ENCODE measurements around the gene TMEM51.

TMEM51 gene

DNA sequence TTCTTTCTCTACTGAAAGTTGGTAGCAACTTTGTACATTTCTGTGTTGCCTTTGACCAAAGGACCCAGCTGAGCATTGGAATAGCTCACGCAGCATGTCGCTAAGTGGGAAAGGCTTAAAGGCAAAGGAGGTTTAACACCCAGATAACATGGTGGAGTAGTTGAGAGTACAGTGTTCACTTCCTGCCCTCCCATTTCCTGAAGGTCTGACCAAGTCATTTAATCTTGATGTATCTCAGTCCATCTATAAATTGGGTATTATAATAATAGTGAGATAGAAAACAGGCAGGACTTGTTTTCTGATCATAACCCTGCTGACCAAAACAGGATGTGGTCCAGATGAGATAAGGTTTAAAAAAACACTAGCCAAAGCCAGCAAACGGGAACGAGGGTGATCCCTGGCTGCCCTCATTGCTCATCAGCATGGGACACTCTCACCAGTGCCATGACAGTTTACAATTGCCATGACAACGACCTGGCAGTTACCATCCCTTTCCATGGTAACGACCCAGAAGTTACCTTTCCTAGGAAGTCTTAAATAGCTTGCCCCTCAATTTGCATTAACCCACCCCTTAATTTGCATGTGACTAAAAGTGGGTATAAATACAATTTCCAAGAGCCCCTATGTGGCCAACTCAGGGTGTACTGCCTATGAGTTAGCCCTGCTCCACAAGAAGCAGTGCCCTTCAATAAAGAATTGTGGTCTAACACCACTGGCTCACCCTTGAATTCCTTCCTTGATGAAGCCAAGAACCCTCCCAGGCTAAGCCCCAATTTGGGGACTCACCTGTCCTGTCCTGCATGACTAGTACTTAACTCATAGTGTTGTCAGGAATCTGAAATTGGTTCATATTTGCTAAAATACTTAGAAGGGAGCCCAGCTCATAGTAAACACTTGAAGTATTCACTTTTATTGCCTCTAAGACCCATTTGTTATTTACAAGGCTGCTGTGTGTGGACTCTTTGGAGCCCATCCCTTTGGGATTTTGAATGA lies 65.0 kb downstream of the TMEM51 start:
- no peak for DNase-seq (ENCODE audit: low read depth in 2 of 2)

DNA sequence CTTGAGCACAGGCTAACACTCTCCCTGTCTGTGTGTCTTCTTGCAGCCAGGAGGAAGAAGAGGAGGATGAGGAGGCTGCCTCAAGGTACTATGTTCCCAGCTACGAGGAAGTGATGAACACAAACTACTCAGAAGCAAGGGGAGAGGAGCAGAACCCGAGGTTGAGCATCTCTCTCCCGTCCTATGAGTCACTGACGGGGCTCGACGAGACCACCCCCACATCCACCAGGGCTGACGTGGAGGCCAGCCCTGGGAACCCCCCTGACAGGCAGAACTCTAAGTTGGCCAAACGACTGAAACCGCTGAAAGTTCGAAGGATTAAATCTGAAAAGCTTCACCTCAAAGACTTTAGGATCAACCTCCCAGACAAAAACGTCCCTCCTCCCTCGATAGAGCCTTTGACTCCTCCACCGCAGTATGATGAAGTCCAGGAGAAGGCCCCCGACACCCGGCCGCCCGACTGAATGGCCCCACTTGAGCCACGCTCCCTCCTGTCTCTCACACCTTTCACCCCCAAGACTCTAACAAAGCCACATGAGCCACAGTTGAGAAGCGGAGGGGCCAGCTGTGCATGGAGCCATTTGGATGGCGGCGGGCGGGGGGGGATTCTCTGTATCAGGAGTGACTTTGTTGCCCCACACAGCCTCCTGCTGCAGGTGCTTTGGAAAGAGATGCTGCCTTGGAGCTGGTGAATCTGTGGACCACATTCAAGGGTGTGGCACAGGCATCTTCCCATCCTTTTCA lies 65.9 kb downstream of the TMEM51 start:
- no peak for DNase-seq (ENCODE audit: low read depth in 2 of 2)

DNA sequence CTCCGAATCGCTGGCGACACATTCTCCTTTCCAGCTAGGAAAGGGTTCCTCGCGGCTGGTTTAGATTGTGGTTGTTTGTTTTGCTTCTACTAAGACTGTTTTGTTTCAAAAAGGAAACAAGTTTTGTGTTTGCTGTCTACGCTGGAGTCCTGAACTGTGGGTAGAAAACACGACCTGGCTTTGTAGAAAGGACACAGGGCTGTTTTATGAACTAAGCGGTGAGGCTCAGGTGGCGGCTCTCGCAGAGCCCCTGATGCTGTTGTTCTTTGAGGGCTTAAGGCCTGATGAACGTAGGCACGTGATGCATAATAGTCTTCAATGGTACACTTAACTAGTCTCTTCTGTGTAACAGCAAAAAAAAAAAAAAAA lies 66.5 kb downstream of the TMEM51 start:
- DNase-seq (ENCODE audit: low read depth in 2 of 2): no peak

DNA sequence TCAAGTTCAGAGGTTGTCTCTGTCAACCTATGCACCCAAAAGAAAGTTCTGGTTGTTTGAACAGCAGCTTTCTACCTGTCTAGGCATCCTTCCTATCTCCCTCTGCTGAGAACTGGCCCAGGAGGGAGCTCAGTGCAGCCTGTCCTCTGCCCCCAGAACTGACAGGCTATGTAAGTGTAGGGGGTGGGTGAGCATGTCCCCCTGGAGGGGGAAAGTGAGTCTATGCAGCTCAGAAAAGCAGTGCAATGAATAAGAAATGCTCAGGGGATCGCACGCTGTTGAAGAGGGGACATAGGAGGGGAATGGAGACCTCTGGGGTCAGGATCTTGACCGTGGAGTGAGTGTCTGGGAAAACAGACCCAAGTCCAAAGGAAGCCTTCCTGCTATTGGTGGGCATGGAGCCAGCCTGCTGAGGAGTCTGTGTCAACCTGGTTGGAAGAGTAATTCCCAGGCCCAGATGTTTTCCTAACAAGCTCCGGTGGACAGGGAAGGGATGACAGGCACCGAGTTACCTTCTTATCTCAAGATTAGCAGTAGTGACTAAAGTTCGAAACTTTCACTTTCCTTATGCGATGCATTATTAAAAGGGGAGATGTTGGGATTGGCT lies 67.4 kb downstream of the TMEM51 start:
- DNase-seq (ENCODE audit: low read depth in 2 of 2): no peak

DNA sequence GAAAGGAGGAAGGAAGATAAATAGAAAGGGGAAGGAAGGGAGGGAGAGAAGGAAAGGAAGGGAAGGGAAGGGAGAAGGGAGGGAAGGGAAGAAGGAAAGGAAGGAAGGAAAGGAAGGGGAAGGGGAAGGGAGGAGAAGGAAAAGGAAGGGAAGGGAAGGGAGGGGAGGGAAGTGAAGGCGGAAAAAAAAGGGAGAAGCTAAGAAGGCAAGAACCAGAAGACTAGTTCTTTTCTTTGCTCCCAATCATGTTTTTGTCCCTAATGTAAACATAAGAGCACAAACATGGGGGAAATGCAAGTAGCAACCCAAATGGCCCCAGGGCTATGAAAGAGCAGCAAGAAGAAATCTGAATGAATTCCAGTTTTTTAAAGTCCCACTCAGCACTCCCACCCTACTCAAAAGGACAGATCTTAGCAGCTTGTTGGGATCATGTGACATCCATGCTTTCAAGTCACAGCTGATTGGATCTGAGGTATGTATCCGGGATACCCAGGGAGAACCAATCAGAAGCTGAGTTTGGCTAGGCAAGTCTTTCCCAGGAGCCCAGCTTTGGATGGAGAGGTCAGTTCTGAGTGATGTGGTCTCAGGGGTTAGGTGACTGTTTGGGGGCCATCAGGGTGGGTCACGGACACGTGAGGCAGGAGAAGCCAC lies 69.2 kb downstream of the TMEM51 start:
- DNase-seq (ENCODE audit: low read depth in 2 of 2): no peak

DNA sequence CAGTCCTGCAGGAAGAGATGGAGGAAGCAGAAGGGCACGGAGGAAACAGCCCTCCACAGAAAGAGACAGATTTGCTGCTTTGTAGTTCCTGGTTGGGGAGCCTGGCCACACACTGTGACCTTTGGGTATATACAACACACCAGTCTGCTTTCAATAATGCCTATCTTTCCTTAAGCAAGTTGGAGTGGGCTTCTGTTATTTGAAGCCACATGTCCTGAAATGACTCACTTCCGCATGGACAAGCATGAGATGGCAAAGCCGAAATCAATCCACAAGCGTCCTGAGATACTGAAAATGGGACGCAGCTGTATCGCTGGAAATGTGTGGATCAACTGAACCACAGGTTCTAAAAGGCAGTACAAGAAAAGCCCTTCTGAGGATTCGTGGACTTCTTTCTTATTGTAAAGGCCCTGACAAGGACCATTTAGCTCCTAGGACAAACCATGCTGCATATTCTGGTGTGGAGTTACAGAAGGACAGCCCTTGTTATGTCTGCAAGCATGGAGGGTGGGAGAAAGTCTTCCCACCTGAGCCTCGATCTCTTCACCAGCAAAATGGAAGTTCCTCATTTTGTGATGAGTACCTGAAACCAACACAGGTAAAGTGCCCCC lies 70.8 kb downstream of the TMEM51 start:
- no peak for DNase-seq (ENCODE audit: low read depth in 2 of 2)

DNA sequence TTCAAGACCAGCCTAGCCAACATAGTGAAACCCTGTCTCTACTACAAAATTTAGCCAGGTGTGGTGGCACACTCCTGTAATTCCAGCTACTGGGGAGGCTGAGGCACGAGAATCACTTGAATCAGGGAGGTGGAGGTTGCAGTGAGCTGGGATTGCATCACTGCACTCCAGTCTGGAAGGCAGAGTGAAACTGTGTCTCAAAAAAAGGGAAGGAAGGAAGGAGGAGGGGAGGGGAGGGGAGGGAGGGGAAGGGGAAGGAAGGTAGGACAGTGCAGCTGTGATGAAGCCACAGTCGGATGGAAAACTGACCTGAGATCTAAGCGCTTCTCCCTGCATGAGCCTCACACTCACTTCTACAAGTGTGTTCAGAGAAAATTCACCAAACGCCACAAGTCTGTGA lies 71.4 kb downstream of the TMEM51 start:
- DNase-seq (ENCODE audit: low read depth in 2 of 2): no peak

DNA sequence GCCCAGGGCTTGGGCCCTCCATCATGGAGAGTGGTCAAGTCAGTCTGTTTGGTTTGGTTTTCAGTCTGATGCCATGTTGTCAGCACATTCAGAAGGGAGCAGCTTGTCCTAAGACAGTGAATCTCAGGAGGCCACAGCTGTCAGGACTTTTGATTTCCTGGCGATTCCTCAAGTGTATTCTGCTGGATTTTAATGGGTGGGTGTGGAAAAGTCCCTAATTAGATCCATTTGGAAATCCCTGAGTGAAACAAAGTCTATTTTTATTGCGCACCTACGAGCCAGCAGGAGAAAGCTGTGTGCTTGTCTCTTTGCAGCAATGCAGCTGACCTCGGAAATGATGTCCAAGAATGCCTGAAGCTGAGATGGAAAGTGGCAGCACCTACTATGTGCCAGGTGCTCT lies 71.9 kb downstream of the TMEM51 start:
- no peak for DNase-seq (ENCODE audit: low read depth in 2 of 2)

DNA sequence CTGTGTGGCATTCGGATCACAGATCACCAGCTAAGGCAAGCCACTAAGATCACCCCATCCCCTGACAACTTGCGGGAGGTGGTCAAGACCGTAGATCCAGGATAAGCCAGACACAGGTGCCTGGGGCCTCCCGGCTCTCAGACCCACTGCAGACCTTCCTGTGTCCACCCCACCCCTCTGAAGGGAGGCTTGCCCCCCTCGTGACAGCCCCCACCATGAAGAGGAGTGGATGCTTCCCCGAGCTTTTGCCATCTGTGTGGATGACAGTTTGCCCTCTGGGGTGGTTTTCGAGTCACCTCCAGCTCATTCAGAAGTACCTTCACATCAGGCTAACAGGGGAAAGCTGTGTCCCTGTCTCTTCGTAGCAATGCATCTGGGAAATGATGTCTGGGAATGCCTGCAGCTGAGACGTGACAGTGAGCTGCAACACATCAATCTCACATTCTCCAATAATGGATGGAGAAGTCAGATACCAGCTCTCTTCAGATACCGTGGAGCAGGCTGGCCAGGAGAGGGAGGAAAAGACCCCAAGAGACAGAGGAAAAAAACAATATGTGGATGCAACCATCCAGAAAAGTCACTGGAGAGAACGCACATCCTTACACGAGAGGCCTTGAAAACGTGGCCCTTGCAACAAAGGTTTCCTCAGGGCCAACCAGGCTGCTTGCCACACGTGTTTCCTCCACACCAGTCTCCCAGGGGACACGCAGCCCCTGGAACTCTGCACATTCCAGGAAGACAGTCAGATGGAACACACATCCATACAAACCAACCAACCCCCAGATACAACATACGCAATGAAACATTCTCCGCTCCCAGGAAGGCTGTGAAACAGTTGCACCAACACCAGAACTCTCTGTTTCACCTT lies 73.1 kb downstream of the TMEM51 start:
- DNase-seq (ENCODE audit: low read depth in 2 of 2): no peak

DNA sequence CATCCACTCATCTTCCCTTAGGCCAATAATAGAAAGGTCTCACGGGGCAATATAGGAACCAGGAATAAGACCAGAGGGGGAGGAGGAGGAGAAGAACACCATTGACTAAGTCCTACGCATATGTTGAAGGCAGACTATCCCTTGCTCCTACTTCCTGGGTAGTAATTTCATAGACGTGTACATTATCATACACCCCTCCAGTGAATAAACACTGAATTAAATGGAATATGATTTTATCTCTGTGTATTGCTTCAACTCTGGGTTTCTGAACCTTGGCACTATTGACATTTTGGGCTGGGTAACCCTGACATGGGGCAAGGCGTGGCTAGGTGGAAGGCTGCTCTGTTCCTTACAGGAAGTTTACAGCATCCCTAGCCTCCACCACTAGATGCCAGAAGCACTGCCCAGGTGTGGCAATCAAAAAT lies 76.2 kb downstream of the TMEM51 start:
- DNase-seq (ENCODE audit: low read depth in 2 of 2): no peak

DNA sequence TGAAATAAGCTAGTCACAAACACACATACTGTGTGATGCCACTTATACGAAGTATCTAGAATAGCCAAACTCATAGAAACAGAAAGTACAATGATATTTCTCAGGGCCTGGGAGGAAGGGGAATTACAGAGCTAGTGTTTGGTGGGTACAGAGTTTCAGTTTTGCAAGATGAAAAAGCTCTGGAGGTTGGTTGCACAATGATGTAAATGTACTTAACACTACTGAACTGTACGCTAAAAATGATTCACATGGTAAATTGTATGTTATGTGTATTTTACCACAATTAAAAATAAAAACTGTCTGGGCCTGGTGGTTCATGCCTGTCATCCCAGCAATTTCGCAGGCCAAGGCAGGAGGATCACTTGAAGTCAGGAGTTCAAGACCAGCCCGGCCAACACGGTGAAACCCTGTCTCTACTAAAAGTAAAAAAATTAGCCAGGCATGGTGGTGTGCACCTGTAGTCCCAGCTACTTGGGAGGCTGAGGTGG lies 78.2 kb downstream of the TMEM51 start:
- no peak for DNase-seq (ENCODE audit: low read depth in 2 of 2)

DNA sequence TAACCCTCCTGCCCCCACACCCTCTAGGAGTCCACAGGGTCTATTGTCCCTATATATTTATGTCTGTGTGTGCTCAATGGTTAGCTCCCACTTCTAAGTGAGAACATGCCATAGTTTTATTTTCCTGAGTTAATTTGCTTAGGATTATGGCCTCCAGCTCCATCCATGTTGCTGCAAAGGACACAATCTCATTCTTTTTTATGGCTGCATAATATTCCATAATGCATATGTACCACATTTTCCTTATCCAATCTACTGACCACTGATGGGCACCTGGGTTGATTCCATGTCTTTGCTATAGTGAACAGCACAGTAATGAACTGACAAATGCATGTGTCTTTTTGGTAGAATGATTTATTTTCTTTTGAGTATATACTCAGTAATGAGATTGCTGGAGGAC lies 80.1 kb downstream of the TMEM51 start:
- DNase-seq (ENCODE audit: low read depth in 2 of 2): no peak

DNA sequence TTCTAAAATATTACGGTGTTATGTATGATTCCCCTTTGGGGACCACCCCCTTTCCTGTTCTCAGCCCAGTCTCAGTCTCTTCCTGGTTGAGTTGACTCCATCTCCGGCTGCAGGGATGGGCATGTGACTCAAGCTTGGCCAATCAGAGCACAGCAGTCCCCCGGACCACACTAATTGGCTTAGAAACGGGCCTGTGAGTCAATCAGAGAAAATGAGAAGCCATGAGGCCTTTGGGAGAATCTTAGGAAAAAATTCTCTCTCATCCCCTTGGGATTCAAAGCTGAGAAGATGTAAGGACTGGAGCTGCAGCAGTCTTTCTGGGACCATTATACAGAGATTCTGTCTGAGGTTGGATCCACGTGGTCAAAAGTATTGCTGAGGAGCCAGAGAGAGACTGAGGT lies 82.8 kb downstream of the TMEM51 start:
- DNase-seq (ENCODE audit: low read depth in 2 of 2): no peak

DNA sequence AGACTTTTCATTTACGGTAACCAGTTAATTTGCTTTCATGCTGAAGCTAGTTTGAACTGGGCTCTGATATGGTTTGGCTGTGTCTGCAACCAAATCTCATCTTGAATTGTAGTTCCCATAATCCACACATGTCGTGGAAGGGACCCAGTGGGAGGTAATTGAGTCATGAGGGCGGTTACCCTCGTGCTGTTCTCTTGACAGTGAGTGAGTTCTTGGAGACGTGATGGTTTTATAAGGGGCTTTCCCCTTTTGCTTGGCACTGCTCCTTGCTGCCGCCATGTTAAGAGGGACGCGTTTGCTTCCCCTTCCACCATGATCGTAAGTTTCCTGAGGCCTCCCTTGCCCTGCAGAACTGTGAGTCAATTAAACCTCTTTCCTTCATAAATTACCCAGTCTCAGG lies 83.2 kb downstream of the TMEM51 start:
- DNase-seq (ENCODE audit: low read depth in 2 of 2): no peak

DNA sequence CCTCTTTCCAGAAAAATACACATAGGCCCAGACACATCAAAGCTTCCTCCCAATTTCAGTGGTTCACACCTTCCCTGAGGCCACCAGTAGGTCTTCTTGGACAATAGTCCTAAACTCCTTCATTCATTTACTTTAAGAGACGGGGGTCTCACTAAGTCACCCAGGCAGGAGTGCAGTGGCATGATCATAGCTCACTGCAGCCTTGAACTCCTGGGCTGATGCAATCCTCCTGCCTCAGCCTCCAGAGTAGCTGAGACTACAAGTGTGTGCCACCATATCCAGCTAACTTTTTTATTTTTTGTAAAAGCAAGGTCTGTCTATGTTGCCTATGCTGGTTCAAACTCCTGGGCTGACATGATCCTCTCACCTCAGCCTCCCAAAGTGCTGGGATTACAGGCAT lies 85.2 kb downstream of the TMEM51 start:
- DNase-seq (ENCODE audit: low read depth in 2 of 2): no peak

DNA sequence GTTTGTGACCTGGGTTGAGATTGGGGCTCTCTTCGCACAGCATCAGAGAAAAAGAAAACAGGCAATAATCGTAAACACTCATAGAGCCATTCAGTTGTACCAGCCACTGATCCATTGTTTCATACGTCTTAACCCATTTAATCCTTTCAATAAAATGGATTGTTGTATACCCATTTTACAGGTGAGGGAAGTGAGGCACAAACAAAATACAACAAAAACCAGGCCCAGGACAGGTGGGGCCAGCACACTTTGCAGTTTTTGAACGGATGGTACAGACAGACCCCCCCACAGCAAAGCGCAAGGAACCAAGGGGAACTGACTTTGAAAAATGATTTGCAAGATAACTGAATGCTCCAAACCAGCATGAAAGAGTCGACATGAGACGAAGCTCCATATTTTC lies 89.2 kb downstream of the TMEM51 start:
- no peak for DNase-seq (ENCODE audit: low read depth in 2 of 2)

DNA sequence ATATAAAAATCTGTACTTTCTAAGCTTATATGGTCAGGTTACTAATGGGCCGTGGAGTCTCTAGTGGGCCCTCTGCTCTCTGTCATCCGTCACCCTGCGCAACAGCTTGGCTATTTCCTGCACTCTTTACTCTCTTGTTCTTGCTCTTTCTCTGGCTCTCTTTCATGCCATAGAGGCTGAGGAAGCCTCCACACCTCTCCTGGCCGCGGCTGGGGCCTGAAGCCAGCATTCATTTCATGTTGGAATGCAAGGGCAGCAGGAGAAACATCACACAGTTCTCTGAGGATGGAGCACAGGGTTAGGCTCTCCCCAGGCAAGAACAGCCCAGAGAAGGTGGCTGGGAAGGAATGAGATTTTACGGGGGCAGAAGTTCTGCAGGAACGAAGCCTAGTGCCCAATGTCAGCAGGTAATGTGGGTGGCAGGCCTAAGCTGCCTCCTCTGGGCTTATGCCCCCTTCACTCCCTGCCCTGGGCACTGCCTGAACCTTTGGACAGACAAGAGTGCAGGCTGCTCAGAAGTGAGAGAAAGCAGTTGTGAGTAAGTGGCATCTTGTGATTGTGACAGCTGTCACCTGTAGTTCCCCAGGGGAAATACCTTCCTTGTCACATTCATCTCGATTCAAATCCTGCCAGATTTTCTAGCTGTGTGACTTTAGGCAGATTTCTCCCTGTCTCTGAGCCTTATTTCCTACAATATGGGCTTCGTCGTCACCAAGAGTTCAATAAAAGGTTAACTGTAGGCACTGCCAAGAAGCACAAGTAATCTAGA lies 89.9 kb downstream of the TMEM51 start:
- no peak for DNase-seq (ENCODE audit: low read depth in 2 of 2)

DNA sequence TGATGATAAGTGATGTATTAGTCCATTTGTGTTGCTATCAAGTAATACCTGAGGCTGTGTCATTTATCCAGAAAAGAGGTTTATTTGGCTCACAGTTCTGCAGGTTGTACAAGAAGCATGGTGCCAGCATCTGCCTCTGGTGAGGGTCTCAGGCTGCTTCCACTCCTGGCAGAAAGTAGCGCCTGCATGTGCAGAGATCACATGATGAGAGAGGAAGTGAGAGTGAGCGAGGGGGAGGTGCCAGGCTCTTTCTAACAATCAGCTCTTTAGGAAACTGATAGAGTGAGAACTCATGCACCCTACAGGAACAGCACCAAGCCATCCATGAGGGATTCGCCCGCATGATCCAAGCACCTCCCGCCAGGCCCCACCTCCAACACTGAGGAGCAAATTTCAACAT lies 91.3 kb downstream of the TMEM51 start:
- DNase-seq (ENCODE audit: low read depth in 2 of 2): no peak

DNA sequence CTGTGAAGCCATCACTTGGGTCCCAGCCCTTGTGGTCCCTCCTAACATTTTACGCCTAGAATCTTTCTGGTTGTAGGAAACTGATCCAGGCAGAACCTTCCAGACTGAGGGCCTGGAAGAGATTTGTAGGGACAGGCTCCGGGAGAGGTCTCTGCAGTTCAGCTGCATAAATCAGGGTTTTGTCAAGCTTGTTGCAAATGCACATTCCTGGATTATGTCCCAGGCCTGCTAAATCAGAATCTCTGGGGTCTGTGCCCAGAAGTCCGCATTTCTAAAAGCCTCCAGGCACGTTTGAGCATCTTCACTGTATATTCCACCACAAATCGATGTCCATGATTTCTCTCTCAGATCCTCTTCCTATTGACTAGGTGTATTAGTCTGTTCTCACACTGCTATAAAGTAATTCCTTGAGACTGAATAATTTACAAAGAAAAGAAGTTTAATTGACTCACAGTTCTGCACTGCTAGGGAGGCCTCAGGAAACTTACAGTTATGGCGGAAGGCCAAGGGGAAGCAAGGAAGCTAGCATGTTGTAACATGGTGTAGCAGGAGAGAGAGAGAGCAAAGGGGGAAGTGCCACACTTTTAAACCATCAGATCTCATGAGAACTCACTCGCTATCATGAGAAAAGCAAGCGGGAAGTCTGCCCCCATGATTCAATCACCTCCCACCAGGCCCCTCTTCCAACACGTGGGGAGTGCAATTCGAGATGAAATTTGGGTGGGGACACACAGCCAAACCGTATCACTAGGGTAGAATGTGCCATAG lies 92.2 kb downstream of the TMEM51 start:
- DNase-seq (ENCODE audit: low read depth in 2 of 2): peak; percentile 51 to 52

Measured in fibroblast of skin of left quadriceps (primary cell).